H1 (cell line): Measurements from ENCODE around the gene SPTAN1. TPM values are rescaled to one million over a fixed set of nuclear protein-coding genes. Genes with fewer than 3 reads are reported as not detected.
"Not testable (repeated sequence)": the region's sequence is repeated elsewhere in the genome, so short reads cannot be mapped to it uniquely, and the experiment has no call there.

Experiments
- CTCF ChIA-PET: fragments of 300-600 bp; sonication (Branson Sonifier 250); formaldehyde crosslinking; loops from one replicate; lab custom pipeline; 2021; ENCODE audit not compliant: partially characterized antibody; lab: Charles Lee
- POLR2A ChIA-PET: fragments of 300-600 bp; sonication (Branson Sonifier 250); formaldehyde crosslinking; loops from one replicate; lab custom pipeline; 2021; ENCODE audit warnings: inconsistent platforms; ENCODE audit not compliant: partially characterized antibody; lab: Charles Lee
- DNase-seq, 2 experiments: peaks; one replicate each; pipeline versions ENCODE4 v3.0.0 to v3.0.0-alpha.2; 2010 to 2022; ENCODE audit warnings: low spot score in 2 of 2, low read depth in 1 of 2, mixed read lengths in 1 of 2
- FAIRE-seq: peaks from 2 replicates; lab custom pipeline; 2011; peaks lifted over from hg19 to GRCh38; lab: Jason Lieb, UNC
- H2AFZ ChIP-seq: 2 replicates; pipeline ENCODE4 v1.8.1; 2012; ENCODE audit warnings: low read length, inconsistent platforms
- H2AK5ac ChIP-seq: 2 replicates; pipeline ENCODE4 v1.6.1; 2013; ENCODE audit warnings: low read depth, low read length
- H2BK120ac ChIP-seq: replicated peaks from 2 replicates; pipeline ENCODE3; 2013; ENCODE audit warnings: low read depth, low read length, inconsistent platforms
- H2BK12ac ChIP-seq: 2 replicates; pipeline ENCODE4 v1.6.1; 2013; ENCODE audit warnings: low read depth, low read length
- H2BK15ac ChIP-seq: 2 replicates; pipeline ENCODE4 v1.6.1; 2013; ENCODE audit warnings: low read length
- H2BK20ac ChIP-seq: 2 replicates; pipeline ENCODE4 v1.6.1; 2013; ENCODE audit warnings: low read length
- H2BK5ac ChIP-seq: 2 replicates; pipeline ENCODE4 v1.6.1; 2013; ENCODE audit warnings: low read depth, low read length
- H3K14ac ChIP-seq: 2 replicates; pipeline ENCODE4 v1.6.1; 2013; ENCODE audit warnings: inconsistent platforms; ENCODE audit not compliant: insufficient read length
- H3K18ac ChIP-seq: 2 replicates; pipeline ENCODE4 v1.6.1; 2013; ENCODE audit warnings: low read length; ENCODE audit errors: extremely low read depth
- H3K23ac ChIP-seq: 2 replicates; pipeline ENCODE4 v1.6.1; 2013; ENCODE audit warnings: inconsistent platforms; ENCODE audit not compliant: insufficient read length
- H3K23me2 ChIP-seq: 2 replicates; pipeline ENCODE4 v1.6.1; 2013; ENCODE audit warnings: low read depth, low read length
- H3K27ac ChIP-seq: 2 replicates; pipeline ENCODE4 v1.6.1; 2011; ENCODE audit warnings: low read depth, low read length, inconsistent platforms
- H3K27me3 ChIP-seq, 4 experiments: replicated peaks in 1 of 4; 1 replicate in 1 of 4; 2 replicates in 3 of 4; pipeline versions ENCODE4 v1.6.1 to v1.8.1; 2011 to 2013; ENCODE audit warnings: low read length in 3 of 4, mild to moderate bottlenecking in 3 of 4, inconsistent platforms in 2 of 4, mixed read lengths in 2 of 4, moderate library complexity in 1 of 4; ENCODE audit not compliant: control insufficient read depth in 3 of 4, insufficient read depth in 3 of 4; ENCODE audit errors: extremely low read depth in 1 of 4
- H3K36me3 ChIP-seq, 4 experiments: 2 replicates each; pipeline versions ENCODE4 v1.6.1 to v1.8.1; 2011 to 2013; ENCODE audit warnings: mild to moderate bottlenecking in 4 of 4, low read length in 3 of 4, moderate library complexity in 2 of 4, control low read depth in 1 of 4, inconsistent platforms in 1 of 4; ENCODE audit not compliant: insufficient read depth in 4 of 4, control insufficient read depth in 2 of 4
- H3K4ac ChIP-seq: replicated peaks from 2 replicates; pipeline ENCODE3; 2013; ENCODE audit warnings: low read length, low read depth, mixed read lengths, inconsistent platforms; ENCODE audit not compliant: insufficient read length
- H3K4me1 ChIP-seq, 4 experiments: replicated peaks in 1 of 4; 1 replicate in 1 of 4; 2 replicates in 3 of 4; pipeline versions ENCODE4 v1.6.1 to v1.8.1; 2011 to 2013; ENCODE audit warnings: low read length in 3 of 4, inconsistent platforms in 2 of 4, mixed read lengths in 1 of 4; ENCODE audit not compliant: insufficient read depth in 4 of 4, control insufficient read depth in 3 of 4
- H3K4me2 ChIP-seq, 2 experiments: 2 replicates each; pipeline versions ENCODE4 v1.6.1 to v1.8.1; 2011 to 2013; ENCODE audit warnings: low read depth in 2 of 2, low read length in 2 of 2, control low read depth in 1 of 2, inconsistent platforms in 1 of 2, mild to moderate bottlenecking in 1 of 2; ENCODE audit not compliant: insufficient read depth in 1 of 2
- H3K4me3 ChIP-seq, 4 experiments: fragments of 200-600, 300-600 bp in 1 of 4; sonication (generic), shearing (Covaris generic), sonication (Bioruptor Twin) in 1 of 4; 2 replicates each; pipeline versions ENCODE4 v1.5.1 to v1.8.1; 2011 to 2016; ENCODE audit warnings: low read length in 4 of 4, low read depth in 3 of 4, control low read depth in 2 of 4, inconsistent platforms in 2 of 4, mild to moderate bottlenecking in 2 of 4, mixed read lengths in 1 of 4, moderate library complexity in 1 of 4; ENCODE audit not compliant: insufficient read depth in 2 of 4; ENCODE audit errors: extremely low read depth in 1 of 4
- H3K56ac ChIP-seq: replicated peaks from 2 replicates; pipeline ENCODE3; 2013; ENCODE audit warnings: low read depth, mild to moderate bottlenecking, mixed read lengths, low read length, inconsistent platforms; ENCODE audit not compliant: insufficient read length
- H3K79me1 ChIP-seq: 2 replicates; pipeline ENCODE4 v1.6.1; 2013; ENCODE audit warnings: low read depth, low read length, control low read depth
- H3K79me2 ChIP-seq, 2 experiments: 2 replicates each; pipeline versions ENCODE4 v1.6.1 to v1.8.1; 2012 to 2013; ENCODE audit warnings: low read length in 2 of 2, mild to moderate bottlenecking in 2 of 2, inconsistent platforms in 1 of 2; ENCODE audit not compliant: insufficient read depth in 2 of 2, control insufficient read depth in 1 of 2
- H3K9ac ChIP-seq, 4 experiments: replicated peaks in 1 of 4; 1 replicate in 1 of 4; 2 replicates in 3 of 4; pipeline versions ENCODE4 v1.6.1 to v1.8.1; 2011 to 2013; ENCODE audit warnings: low read depth in 3 of 4, low read length in 3 of 4, control low read depth in 2 of 4, mild to moderate bottlenecking in 2 of 4, moderate library complexity in 2 of 4, inconsistent platforms in 1 of 4; ENCODE audit errors: extremely low read depth in 1 of 4
- H3K9me3 ChIP-seq, 2 experiments: 2 replicates each; pipeline versions ENCODE4 v1.6.1 to v1.8.1; 2012 to 2013; ENCODE audit warnings: mild to moderate bottlenecking in 2 of 2, moderate library complexity in 2 of 2, control low read depth in 1 of 2, inconsistent platforms in 1 of 2, low read depth in 1 of 2, low read length in 1 of 2, mixed read lengths in 1 of 2; ENCODE audit not compliant: insufficient read depth in 2 of 2
- H4K20me1 ChIP-seq, 2 experiments: replicated peaks in 1 of 2; 2 replicates each; pipeline versions ENCODE3 to v1.8.1; 2011 to 2013; ENCODE audit warnings: inconsistent platforms in 2 of 2, low read length in 2 of 2, mild to moderate bottlenecking in 1 of 2; ENCODE audit not compliant: insufficient read depth in 2 of 2, control insufficient read depth in 1 of 2
- H4K5ac ChIP-seq: 2 replicates; pipeline ENCODE4 v1.6.1; 2013; ENCODE audit warnings: low read length, low read depth, mixed read lengths, inconsistent platforms; ENCODE audit not compliant: insufficient read length
- H4K8ac ChIP-seq: 2 replicates; pipeline ENCODE4 v1.8.0; 2013; ENCODE audit warnings: mild to moderate bottlenecking, moderate library complexity, low read length, inconsistent platforms; ENCODE audit not compliant: insufficient read depth; ENCODE audit errors: extremely low read depth
- H4K91ac ChIP-seq: replicated peaks from 2 replicates; pipeline ENCODE3; 2013; ENCODE audit warnings: low read length, mixed read lengths, inconsistent platforms; ENCODE audit not compliant: insufficient read length
- CTCF ChIP-seq, 3 experiments: IDR thresholded peaks; 1 replicate in 2 of 3; 2 replicates in 1 of 3; pipeline versions ENCODE4 v1.5.1 to v1.6.1; 2011; ENCODE audit warnings: low read length in 3 of 3, mild to moderate bottlenecking in 3 of 3, inconsistent platforms in 2 of 3, low read depth in 1 of 3, moderate library complexity in 1 of 3; ENCODE audit not compliant: insufficient read depth in 1 of 3; ENCODE audit errors: control extremely low read depth in 1 of 3
- KDM1A ChIP-seq: fragments of 200-600, 300-600 bp; sonication (generic); IDR thresholded peaks from 2 replicates; pipeline ENCODE4 v1.7.1; 2016; ENCODE audit warnings: mild to moderate bottlenecking, low read length, borderline replicate concordance
- RAD21 ChIP-seq, 2 experiments: IDR thresholded peaks in 1 of 2; conservative IDR thresholded peaks in 1 of 2; 2 replicates each; pipeline ENCODE4 v1.6.1; 2011; ENCODE audit warnings: low read depth in 2 of 2, low read length in 2 of 2, improper control_type of control experiment in 1 of 2, inconsistent platforms in 1 of 2, mild to moderate bottlenecking in 1 of 2, moderate library complexity in 1 of 2
- WGBS, 2 experiments: shearing (Covaris generic) in 1 of 2; methylation state at CpG; one replicate each; pipeline versions ENCODE4 v1.1.6 to v1.1.7; 2013 to 2015; ENCODE audit warnings: low lambda C conversion rate in 2 of 2, mixed read lengths in 2 of 2, inconsistent platforms in 1 of 2, low coverage in 1 of 2, missing lambda C conversion rate in 1 of 2; ENCODE audit not compliant: insufficient replicate concordance in 2 of 2, insufficient coverage in 1 of 2, insufficient read length in 1 of 2; ENCODE audit errors: extremely low coverage in 1 of 2, missing lambda C conversion rate in 1 of 2; 5-methylcytosine and 5-hydroxymethylcytosine counted together
- polyA plus RNA-seq, 7 experiments: library from polyadenylated mRNA; depleted of rRNA in 3 of 7; stranded (reverse) in 5 of 7; unstranded in 2 of 7; fragments of >200 nt in 5 of 7; fragments of 200-250 nt in 2 of 7; gene quantifications; 1 replicate in 5 of 7; 2 replicates in 1 of 7; 4 replicates in 1 of 7; pipeline versions ENCODE4 v1.2.1 to v1.2.3, GENCODE V29; 2011 to 2013; ENCODE audit warnings: missing spikeins in 2 of 7, mixed read lengths in 2 of 7
- total RNA-seq: library from RNA; stranded (reverse); fragmentation: NEBNext Ultra II Directional; extraction: Animal tissue kit (Norgen Biotek cat#: 25700); gene quantifications from 2 replicates; pipeline ENCODE4 v1.2.1, GENCODE V29; 2021

Gene SPTAN1
- total and polyA plus RNA-seq, 2 of the 8 experiments (the other 6 are each of a cell fraction or from before 2014, with no cell fraction given), result 182 to 216 TPM

GRCh38 chr9:128648206-128648605 is 95.8 kb downstream of the SPTAN1 start:
- H2BK12ac ChIP-seq, H3K9me3 ChIP-seq, H2AK5ac ChIP-seq, H3K23me2 ChIP-seq, H3K4me1 ChIP-seq, H2BK5ac ChIP-seq, H3K23ac ChIP-seq, H3K18ac ChIP-seq, H2AFZ ChIP-seq, H2BK20ac ChIP-seq, H4K91ac ChIP-seq, H3K27ac ChIP-seq, H3K79me2 ChIP-seq, FAIRE-seq, H3K36me3 ChIP-seq, H3K14ac ChIP-seq, H3K4me2 ChIP-seq, H4K20me1 ChIP-seq, H2BK120ac ChIP-seq, H3K56ac ChIP-seq, H4K8ac ChIP-seq, H3K9ac ChIP-seq, H3K4ac ChIP-seq, H3K79me1 ChIP-seq, H3K27me3 ChIP-seq, H3K4me3 ChIP-seq, H2BK15ac ChIP-seq, H4K5ac ChIP-seq: not testable (repeated sequence)
- whole genome bisulfite sequencing, 2 experiments, result 92% methylated on average over 9 of the region's 9 CpGs; no CpG with 5 or more reads in 1 of the 2 experiments
- peak; percentile 22 to 43 (median 42); a peak in 3 of 4 replicates for TF ChIP-seq CTCF (IDR thresholded peaks at IDR 0.05; ENCODE audit: control extremely low read depth in 1 of 3, insufficient read depth in 1 of 3, low read depth in 1 of 3, low read length in 3 of 3)
- peak; percentile 61 to 72 for TF ChIP-seq RAD21 (IDR thresholded peaks at IDR 0.05 in 1 of 2, conservative IDR thresholded peaks at IDR 0.05 in 1 of 2; ENCODE audit: low read depth in 2 of 2, low read length in 2 of 2)
- TF ChIP-seq KDM1A, result peak; percentile 69; the same call in 1 of the 2 replicates
- ChIA-PET CTCF (interaction anchor here (0.9 to 5.7 kb wide), 8 partner anchors 13 to 85 kb away, joined by 3 to 37 read pairs (median 4); no protein-coding TSS in a partner anchor), POLR2A (interaction anchor here (0.9 to 2.6 kb wide), 4 partner anchors 13 to 48 kb away, joined by 3 to 23 read pairs (median 8); partner anchors contain the start of gene SET)
- DNase-seq, result peak in 1 of 2 experiments; percentile 70
